Measurements from ENCODE around the gene THBD.

THBD gene, protein sequence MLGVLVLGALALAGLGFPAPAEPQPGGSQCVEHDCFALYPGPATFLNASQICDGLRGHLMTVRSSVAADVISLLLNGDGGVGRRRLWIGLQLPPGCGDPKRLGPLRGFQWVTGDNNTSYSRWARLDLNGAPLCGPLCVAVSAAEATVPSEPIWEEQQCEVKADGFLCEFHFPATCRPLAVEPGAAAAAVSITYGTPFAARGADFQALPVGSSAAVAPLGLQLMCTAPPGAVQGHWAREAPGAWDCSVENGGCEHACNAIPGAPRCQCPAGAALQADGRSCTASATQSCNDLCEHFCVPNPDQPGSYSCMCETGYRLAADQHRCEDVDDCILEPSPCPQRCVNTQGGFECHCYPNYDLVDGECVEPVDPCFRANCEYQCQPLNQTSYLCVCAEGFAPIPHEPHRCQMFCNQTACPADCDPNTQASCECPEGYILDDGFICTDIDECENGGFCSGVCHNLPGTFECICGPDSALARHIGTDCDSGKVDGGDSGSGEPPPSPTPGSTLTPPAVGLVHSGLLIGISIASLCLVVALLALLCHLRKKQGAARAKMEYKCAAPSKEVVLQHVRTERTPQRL

GRCh38 chr20:23049201-23050075 lies at the start of gene THBD:
THBD (minus strand) TSS chr20:23049672; CDS start chr20:23049504, 168 bp downstream.
- no peak for DNase-seq

GRCh38 chr20:23097636-23098580 lies 48.4 kb upstream of the THBD start:
- no peak for DNase-seq

DNA sequence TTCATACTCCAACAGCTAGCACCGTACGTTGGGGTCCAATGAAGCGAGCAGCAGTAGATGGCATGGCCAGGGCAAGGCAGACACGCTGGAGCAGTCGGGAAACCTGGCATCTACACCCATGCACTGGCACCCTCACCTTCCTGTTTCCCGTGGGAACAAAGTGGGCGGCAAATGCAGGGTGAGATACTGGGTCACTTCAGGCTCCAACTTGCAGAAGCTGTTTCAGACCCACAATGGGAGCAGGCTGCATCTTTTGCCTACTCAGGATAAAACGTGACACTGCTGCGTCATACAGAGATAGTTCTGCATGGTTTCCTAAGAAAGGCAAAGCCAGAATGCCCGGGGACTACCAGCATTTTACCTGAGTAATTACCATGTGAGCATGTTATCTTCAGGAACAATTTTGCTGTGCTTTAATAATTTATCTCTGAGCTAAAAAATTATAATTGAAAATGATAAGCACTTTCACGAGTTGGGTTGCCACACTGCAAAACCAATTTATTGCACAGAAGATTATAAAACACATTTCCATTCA lies 47.6 kb upstream of the THBD start:
- DNase-seq: no peak

- no peak for DNase-seq
These were observed 46.6 kb upstream of the THBD start for GRCh38 chr20:23096097-23096496.

DNA sequence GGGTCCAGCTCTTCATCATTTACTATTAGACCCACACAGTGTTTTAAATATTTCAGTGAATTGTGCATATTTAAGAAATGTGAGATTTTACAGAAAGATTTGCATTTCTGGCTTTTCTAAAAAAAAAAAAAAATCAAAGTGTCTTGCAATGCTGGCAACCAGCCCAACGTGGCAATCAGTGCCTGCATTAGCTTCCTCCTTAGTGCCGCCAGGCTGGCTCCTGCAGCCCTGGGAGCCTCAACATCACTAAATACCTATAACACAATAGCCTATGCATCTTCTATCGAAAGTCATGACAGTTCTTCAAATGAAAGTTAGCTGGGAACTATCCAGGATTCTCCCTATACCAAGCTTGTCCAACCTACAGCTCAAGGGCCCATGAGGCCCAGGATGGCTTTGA lies 46.0 kb upstream of the THBD start:
- DNase-seq: no peak

DNA sequence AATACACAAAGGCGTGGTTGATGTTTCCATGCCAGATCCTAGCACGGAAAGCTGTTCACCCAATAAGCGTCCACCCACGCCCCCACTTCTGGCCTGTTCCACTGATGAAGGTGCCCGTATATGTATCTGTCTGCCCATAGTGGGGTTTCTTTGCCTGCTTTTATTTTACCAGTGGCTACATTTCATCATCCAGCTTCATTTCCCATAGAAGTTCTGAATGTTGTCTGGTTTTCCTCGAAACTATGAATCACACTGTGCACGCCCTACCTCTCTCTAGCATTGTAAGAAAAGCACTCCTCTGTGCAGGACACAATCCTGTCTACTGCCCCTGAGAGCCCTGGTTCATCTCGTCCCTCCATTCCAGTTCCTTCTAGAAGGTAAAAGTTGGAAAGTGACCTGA lies 45.5 kb upstream of the THBD start:
- no peak for DNase-seq

GRCh38 chr20:23094213-23094896 lies 44.9 kb upstream of the THBD start:
- no peak for DNase-seq

DNA sequence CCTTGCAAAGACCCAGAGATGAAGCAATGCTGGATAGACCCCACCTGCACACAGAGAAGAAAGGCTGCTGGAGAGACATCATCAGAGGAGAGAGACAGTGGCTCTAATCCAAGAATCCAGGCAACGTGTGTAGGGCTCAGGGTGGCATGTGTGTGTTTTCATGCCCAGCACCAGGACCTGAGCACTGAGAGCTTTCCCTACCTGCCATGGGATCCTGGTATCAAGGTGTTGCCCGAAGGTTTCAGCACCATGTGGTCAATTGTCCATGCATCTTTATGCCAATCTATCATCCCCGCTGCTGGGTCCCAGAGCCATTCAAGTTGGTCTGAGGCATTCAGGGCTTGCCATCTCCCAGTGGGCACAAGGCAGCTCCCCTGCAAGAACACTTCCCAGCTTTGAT lies 44.1 kb upstream of the THBD start:
- no peak for DNase-seq

DNA sequence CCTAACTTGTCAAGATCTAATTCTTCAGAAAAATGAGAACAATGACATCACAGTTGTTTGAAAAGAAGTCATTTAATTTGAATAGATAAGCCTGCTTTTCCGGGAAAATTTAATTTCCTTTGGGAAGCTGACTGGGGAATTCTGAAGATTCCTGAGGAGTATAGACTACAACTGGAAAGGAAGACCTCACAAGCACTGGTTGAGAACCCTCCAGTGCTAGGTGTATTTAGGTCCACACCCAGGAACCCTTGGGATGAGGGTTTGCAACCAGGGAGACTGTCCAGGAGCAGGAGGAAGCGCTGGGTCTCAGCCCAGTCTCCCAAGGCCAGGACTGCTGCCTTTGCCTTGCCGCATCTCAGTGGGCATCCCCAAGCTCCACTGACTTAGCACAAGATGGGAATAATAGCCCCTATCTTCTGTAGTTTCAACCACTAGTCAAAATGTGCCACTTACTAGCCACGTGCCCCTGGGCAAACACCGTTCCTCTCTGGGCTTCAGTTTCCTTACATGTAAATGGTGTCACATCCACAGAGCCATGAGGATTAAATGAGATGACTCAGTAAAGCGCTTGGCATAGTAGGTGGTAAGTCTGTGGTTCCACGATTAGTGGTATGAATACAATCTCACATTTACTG lies 43.5 kb upstream of the THBD start:
- DNase-seq: no peak

GRCh38 chr20:23092384-23092756 lies 42.9 kb upstream of the THBD start:
- peak; percentile 3 for DNase-seq

DNA sequence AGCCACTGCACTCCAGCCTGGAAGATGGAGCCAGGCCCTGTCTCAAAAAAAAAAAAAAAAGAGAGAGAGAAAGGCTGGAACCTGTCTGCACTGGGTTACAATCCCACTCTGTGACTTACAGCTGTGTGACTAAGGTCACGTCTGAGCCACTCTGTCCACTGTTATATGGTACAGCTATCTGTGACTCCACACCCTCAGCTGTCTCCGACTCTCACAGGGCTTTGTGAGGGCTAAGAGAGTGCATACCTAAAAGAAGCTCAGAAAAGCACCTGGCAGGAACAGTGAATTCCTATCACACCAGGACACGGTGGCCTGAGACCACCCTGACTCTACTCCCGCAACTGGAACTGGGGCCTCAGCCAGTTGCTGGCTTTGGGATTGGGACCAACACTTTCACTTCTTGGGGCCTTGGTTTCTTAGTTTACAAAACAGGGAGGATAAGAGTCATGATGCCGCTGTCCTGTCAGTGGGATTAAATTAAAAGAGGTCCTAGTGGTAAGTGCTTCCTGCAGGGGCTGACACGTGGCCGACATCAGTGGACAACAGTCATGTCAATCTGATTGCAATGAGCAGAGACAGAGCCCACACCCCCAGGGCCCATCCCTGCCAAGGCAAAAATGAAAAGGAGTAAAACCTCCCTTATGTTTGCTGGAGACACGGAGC lies 42.4 kb upstream of the THBD start:
- no peak for DNase-seq

DNA sequence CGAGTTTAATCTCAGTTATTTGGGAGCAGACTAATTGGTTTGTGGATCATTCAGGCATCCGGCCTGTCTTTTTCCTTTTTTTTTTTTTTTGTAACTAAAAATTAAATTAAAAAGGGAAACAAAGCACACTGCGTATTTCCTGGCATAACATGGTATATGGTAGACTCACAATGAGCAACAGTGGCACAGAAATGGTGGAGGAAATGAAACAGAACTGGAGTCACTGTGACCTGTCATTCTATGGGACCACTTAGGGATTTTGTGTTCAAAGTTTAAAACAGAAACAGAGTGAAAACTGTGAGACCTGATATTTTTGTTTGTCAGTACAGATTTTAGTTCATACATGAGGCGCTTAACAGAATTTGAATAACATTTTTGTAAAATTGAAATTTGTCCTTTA lies 41.4 kb upstream of the THBD start:
- DNase-seq: no peak

GRCh38 chr20:23090147-23090546 lies 40.7 kb upstream of the THBD start:
- DNase-seq: no peak

DNA sequence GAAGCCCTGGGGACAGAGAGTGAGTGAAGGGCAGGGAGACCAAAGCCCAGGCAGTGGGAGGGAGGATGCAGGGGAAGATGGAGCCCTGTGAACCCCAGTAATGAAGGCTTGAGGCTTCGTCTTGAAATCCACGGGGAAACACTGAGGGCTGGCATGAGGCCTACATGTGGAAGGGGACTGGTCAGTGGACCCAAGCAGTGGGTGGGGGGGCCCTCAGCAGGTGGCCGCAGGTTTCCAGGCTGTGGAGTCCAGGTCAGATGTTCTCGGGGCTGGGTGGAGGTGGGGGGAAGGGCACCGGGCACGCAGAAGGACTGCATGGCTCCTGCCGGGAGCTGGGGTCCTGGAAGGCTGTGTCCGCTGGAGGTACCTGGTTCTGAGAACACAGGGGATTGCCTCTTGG lies 39.4 kb upstream of the THBD start:
- no peak for DNase-seq

GRCh38 chr20:23087587-23088251 lies 38.2 kb upstream of the THBD start:
- DNase-seq: no peak

GRCh38 chr20:23086931-23087411 lies 37.5 kb upstream of the THBD start:
- no peak for DNase-seq

DNA sequence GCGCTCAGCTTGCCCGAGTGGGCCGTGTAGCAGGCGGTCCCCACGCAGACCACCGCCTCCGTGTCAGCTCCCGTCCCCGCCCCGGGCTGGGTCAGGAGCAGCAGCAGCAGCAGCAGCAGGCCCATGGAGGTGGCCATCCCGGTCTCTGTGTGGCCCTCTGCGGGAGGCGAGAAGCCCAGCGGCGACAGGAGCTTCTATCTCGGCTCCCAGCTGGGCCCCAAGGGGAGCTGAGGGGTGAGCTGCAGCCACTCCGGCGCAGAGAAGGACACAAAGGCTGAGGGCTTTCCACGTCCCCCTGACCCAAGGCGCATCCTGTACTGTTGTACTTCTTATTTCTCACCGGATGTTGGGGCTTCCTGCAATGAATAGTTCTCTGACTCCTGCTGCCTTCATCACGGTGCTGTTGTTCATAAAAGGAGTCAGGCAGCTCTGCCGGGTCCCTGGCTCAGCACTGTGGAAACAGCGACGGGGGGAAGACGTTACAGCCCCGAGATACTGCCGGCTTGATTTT lies 36.6 kb upstream of the THBD start, which contains the start of gene CD93:
TSS of gene CD93 (minus strand) at position 269 of the 511 bp plus-strand sequence. CDS start at position 137, 132 bp downstream.
- no peak for DNase-seq

- DNase-seq: no peak
These were observed 36.1 kb upstream of the THBD start for GRCh38 chr20:23085436-23086055.

DNA sequence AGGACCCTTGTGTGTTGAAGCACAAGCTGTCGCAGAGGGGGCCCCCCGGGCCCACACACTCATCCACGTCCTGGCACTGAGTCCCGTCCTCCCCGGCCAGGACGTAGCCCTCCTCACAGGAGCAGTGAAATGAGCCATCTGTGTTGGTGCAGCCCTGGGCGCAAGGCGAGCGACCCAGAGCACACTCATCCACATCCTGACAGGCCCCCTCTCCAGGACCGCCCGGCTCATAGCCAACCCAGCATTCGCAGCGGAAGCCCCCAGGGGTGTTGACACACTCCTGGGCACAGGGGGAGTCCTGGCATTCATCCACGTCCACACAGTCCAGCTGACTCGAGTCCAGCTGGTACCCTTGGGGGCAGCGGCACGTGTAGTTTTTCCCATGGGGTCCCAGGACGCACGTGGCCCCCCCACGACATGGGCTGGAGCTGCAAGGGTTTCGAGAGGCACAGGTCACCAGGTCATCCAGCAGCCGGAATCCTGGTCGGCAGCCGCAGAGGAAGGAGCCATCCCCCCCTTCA lies 35.4 kb upstream of the THBD start:
- no peak for DNase-seq
